ENCODE measurements around the gene SNX3. TPM values are rescaled to one million over a fixed set of nuclear protein-coding genes. Genes with fewer than 3 reads are reported as not detected.

Gene SNX3
- total RNA-seq, 1 experiment from 2014 or later, result 158 TPM

GRCh38 chr6:108260126-108260808 is 573 bp downstream of the SNX3 start:
- H3K4me1 Mint-ChIP-seq (ENCODE audit: low read depth, unreplicated experiment), result peaks cover 9% of the 10 kb centered on the region
- CTCF ChIA-PET, result interaction anchor here (0.6 to 2.0 kb wide), 6 partner anchors 8 to 418 kb away, joined by 3 to 7 read pairs (median 4); no protein-coding TSS in a partner anchor
- no TSS peak for BruUV-seq (replicated peaks)
- no peaks in the 10 kb centered on the region for H3K9me3 Mint-ChIP-seq (ENCODE audit: low read depth, unreplicated experiment)
- no peaks in the 10 kb centered on the region for H3K27me3 Mint-ChIP-seq (ENCODE audit: unreplicated experiment)
- intact Hi-C loops (cut with micrococcal nuclease; ENCODE audit: unreplicated experiment), result no loop called here
- peak; percentile 18 for DNase-seq
- peaks cover 27% of the 10 kb centered on the region for H3K36me3 Mint-ChIP-seq (ENCODE audit: insufficient read depth, unreplicated experiment)
- peak overlapping the region; percentile 93 for H3K4me3 Mint-ChIP-seq (ENCODE audit: low read depth, unreplicated experiment)
- H3K27ac Mint-ChIP-seq (ENCODE audit: unreplicated experiment), result peak overlapping the region; percentile 93
- no peak for TF ChIP-seq CTCF (IDR thresholded peaks at IDR 0.05; ENCODE audit: unreplicated experiment)

- peaks cover 27% of the 10 kb centered on the region for H3K4me1 Mint-ChIP-seq (ENCODE audit: low read depth, unreplicated experiment)
- BruUV-seq (replicated peaks), result no TSS peak
- no peaks in the 10 kb centered on the region for H3K27me3 Mint-ChIP-seq (ENCODE audit: unreplicated experiment)
- CTCF ChIA-PET, result interaction anchor here (0.6 kb wide), 2 partner anchors 10 to 151 kb away, joined by 3 to 5 read pairs; no protein-coding TSS in a partner anchor
- DNase-seq, result no peak
- H3K9me3 Mint-ChIP-seq (ENCODE audit: low read depth, unreplicated experiment), result no peaks in the 10 kb centered on the region
- H3K36me3 Mint-ChIP-seq (ENCODE audit: insufficient read depth, unreplicated experiment), result peaks cover 7% of the 10 kb centered on the region
- H3K27ac Mint-ChIP-seq (ENCODE audit: unreplicated experiment), result no peak overlapping the region
- intact Hi-C loops (cut with micrococcal nuclease; ENCODE audit: unreplicated experiment), result loop anchor here (10.0 kb wide), 1 partner anchor 240 kb away; no protein-coding TSS in a partner anchor
- no peak for TF ChIP-seq CTCF (IDR thresholded peaks at IDR 0.05; ENCODE audit: unreplicated experiment)
- H3K4me3 Mint-ChIP-seq (ENCODE audit: low read depth, unreplicated experiment), result no peak overlapping the region
Observed at GRCh38 chr6:108254433-108255410, 6.1 kb downstream of the SNX3 start.

GRCh38 chr6:108253241-108253640 is 7.6 kb downstream of the SNX3 start:
- intact Hi-C loops (cut with micrococcal nuclease; ENCODE audit: unreplicated experiment), result loop anchor here (10.0 kb wide), 1 partner anchor 242 kb away; no protein-coding TSS in a partner anchor
- H3K36me3 Mint-ChIP-seq (ENCODE audit: insufficient read depth, unreplicated experiment), result peaks cover 7% of the 10 kb centered on the region
- peaks cover 27% of the 10 kb centered on the region for H3K4me1 Mint-ChIP-seq (ENCODE audit: low read depth, unreplicated experiment)
- H3K9me3 Mint-ChIP-seq (ENCODE audit: low read depth, unreplicated experiment), result no peaks in the 10 kb centered on the region
- H3K4me3 Mint-ChIP-seq (ENCODE audit: low read depth, unreplicated experiment), result no peak overlapping the region
- H3K27me3 Mint-ChIP-seq (ENCODE audit: unreplicated experiment), result no peaks in the 10 kb centered on the region
- no peak for DNase-seq
- BruUV-seq (replicated peaks), result no TSS peak
- TF ChIP-seq CTCF (IDR thresholded peaks at IDR 0.05; ENCODE audit: unreplicated experiment), result no peak
- H3K27ac Mint-ChIP-seq (ENCODE audit: unreplicated experiment), result no peak overlapping the region
- CTCF ChIA-PET, result interaction anchor here (0.6 kb wide), 1 partner anchor 72 kb away, joined by 6 read pairs; no protein-coding TSS in a partner anchor

GRCh38 chr6:108252055-108252454 is 8.8 kb downstream of the SNX3 start:
- no peak for DNase-seq
- intact Hi-C loops (cut with micrococcal nuclease; ENCODE audit: unreplicated experiment), result loop anchor here (10.0 kb wide), 1 partner anchor 243 kb away; no protein-coding TSS in a partner anchor
- CTCF ChIA-PET, result interaction anchor here (0.9 kb wide), 1 partner anchor 9 kb away, joined by 3 read pairs; the partner anchor contains the start of gene SNX3
- Mint-ChIP-seq H3K9me3 (ENCODE audit: low read depth, unreplicated experiment) (no peaks in the 10 kb centered on the region), H3K4me1 (ENCODE audit: low read depth, unreplicated experiment) (peaks cover 23% of the 10 kb centered on the region), H3K36me3 (ENCODE audit: insufficient read depth, unreplicated experiment) (peaks cover 7% of the 10 kb centered on the region), H3K27me3 (ENCODE audit: unreplicated experiment) (no peaks in the 10 kb centered on the region), H3K4me3 (ENCODE audit: low read depth, unreplicated experiment) (no peak overlapping the region), H3K27ac (ENCODE audit: unreplicated experiment) (no peak overlapping the region)
- BruUV-seq (replicated peaks), result no TSS peak
- TF ChIP-seq CTCF (IDR thresholded peaks at IDR 0.05; ENCODE audit: unreplicated experiment), result no peak

Data from Calu3 (cell line).